H1 (cell line): ENCODE measurements around the gene DNAJC16. TPM values are rescaled to one million over a fixed set of nuclear protein-coding genes. Genes with fewer than 3 reads are reported as not detected.

Experiments
- CTCF ChIA-PET: fragments of 300-600 bp; sonication (Branson Sonifier 250); formaldehyde crosslinking; loops from one replicate; lab custom pipeline; 2021; ENCODE audit not compliant: partially characterized antibody; lab: Charles Lee
- POLR2A ChIA-PET: fragments of 300-600 bp; sonication (Branson Sonifier 250); formaldehyde crosslinking; loops from one replicate; lab custom pipeline; 2021; ENCODE audit warnings: inconsistent platforms; ENCODE audit not compliant: partially characterized antibody; lab: Charles Lee
- DNase-seq, 2 experiments: peaks; one replicate each; pipeline versions ENCODE4 v3.0.0 to v3.0.0-alpha.2; 2010 to 2022; ENCODE audit warnings: low spot score in 2 of 2, low read depth in 1 of 2, mixed read lengths in 1 of 2
- FAIRE-seq: peaks from 2 replicates; lab custom pipeline; 2011; peaks lifted over from hg19 to GRCh38; lab: Jason Lieb, UNC
- H2AFZ ChIP-seq: 2 replicates; pipeline ENCODE4 v1.8.1; 2012; ENCODE audit warnings: low read length, inconsistent platforms
- H2AK5ac ChIP-seq: 2 replicates; pipeline ENCODE4 v1.6.1; 2013; ENCODE audit warnings: low read depth, low read length
- H2BK120ac ChIP-seq: replicated peaks from 2 replicates; pipeline ENCODE3; 2013; ENCODE audit warnings: low read depth, low read length, inconsistent platforms
- H2BK12ac ChIP-seq: 2 replicates; pipeline ENCODE4 v1.6.1; 2013; ENCODE audit warnings: low read depth, low read length
- H2BK15ac ChIP-seq: 2 replicates; pipeline ENCODE4 v1.6.1; 2013; ENCODE audit warnings: low read length
- H2BK20ac ChIP-seq: 2 replicates; pipeline ENCODE4 v1.6.1; 2013; ENCODE audit warnings: low read length
- H2BK5ac ChIP-seq: 2 replicates; pipeline ENCODE4 v1.6.1; 2013; ENCODE audit warnings: low read depth, low read length
- H3K14ac ChIP-seq: 2 replicates; pipeline ENCODE4 v1.6.1; 2013; ENCODE audit warnings: inconsistent platforms; ENCODE audit not compliant: insufficient read length
- H3K18ac ChIP-seq: 2 replicates; pipeline ENCODE4 v1.6.1; 2013; ENCODE audit warnings: low read length; ENCODE audit errors: extremely low read depth
- H3K23ac ChIP-seq: 2 replicates; pipeline ENCODE4 v1.6.1; 2013; ENCODE audit warnings: inconsistent platforms; ENCODE audit not compliant: insufficient read length
- H3K23me2 ChIP-seq: 2 replicates; pipeline ENCODE4 v1.6.1; 2013; ENCODE audit warnings: low read depth, low read length
- H3K27ac ChIP-seq: 2 replicates; pipeline ENCODE4 v1.6.1; 2011; ENCODE audit warnings: low read depth, low read length, inconsistent platforms
- H3K27me3 ChIP-seq, 4 experiments: replicated peaks in 1 of 4; 1 replicate in 1 of 4; 2 replicates in 3 of 4; pipeline versions ENCODE4 v1.6.1 to v1.8.1; 2011 to 2013; ENCODE audit warnings: low read length in 3 of 4, mild to moderate bottlenecking in 3 of 4, inconsistent platforms in 2 of 4, mixed read lengths in 2 of 4, moderate library complexity in 1 of 4; ENCODE audit not compliant: control insufficient read depth in 3 of 4, insufficient read depth in 3 of 4; ENCODE audit errors: extremely low read depth in 1 of 4
- H3K36me3 ChIP-seq, 4 experiments: 2 replicates each; pipeline versions ENCODE4 v1.6.1 to v1.8.1; 2011 to 2013; ENCODE audit warnings: mild to moderate bottlenecking in 4 of 4, low read length in 3 of 4, moderate library complexity in 2 of 4, control low read depth in 1 of 4, inconsistent platforms in 1 of 4; ENCODE audit not compliant: insufficient read depth in 4 of 4, control insufficient read depth in 2 of 4
- H3K4ac ChIP-seq: replicated peaks from 2 replicates; pipeline ENCODE3; 2013; ENCODE audit warnings: low read length, low read depth, mixed read lengths, inconsistent platforms; ENCODE audit not compliant: insufficient read length
- H3K4me1 ChIP-seq, 4 experiments: replicated peaks in 1 of 4; 1 replicate in 1 of 4; 2 replicates in 3 of 4; pipeline versions ENCODE4 v1.6.1 to v1.8.1; 2011 to 2013; ENCODE audit warnings: low read length in 3 of 4, inconsistent platforms in 2 of 4, mixed read lengths in 1 of 4; ENCODE audit not compliant: insufficient read depth in 4 of 4, control insufficient read depth in 3 of 4
- H3K4me2 ChIP-seq, 2 experiments: 2 replicates each; pipeline versions ENCODE4 v1.6.1 to v1.8.1; 2011 to 2013; ENCODE audit warnings: low read depth in 2 of 2, low read length in 2 of 2, control low read depth in 1 of 2, inconsistent platforms in 1 of 2, mild to moderate bottlenecking in 1 of 2; ENCODE audit not compliant: insufficient read depth in 1 of 2
- H3K4me3 ChIP-seq, 4 experiments: fragments of 200-600, 300-600 bp in 1 of 4; sonication (generic), shearing (Covaris generic), sonication (Bioruptor Twin) in 1 of 4; 2 replicates each; pipeline versions ENCODE4 v1.5.1 to v1.8.1; 2011 to 2016; ENCODE audit warnings: low read length in 4 of 4, low read depth in 3 of 4, control low read depth in 2 of 4, inconsistent platforms in 2 of 4, mild to moderate bottlenecking in 2 of 4, mixed read lengths in 1 of 4, moderate library complexity in 1 of 4; ENCODE audit not compliant: insufficient read depth in 2 of 4; ENCODE audit errors: extremely low read depth in 1 of 4
- H3K56ac ChIP-seq: replicated peaks from 2 replicates; pipeline ENCODE3; 2013; ENCODE audit warnings: low read depth, mild to moderate bottlenecking, mixed read lengths, low read length, inconsistent platforms; ENCODE audit not compliant: insufficient read length
- H3K79me1 ChIP-seq: 2 replicates; pipeline ENCODE4 v1.6.1; 2013; ENCODE audit warnings: low read depth, low read length, control low read depth
- H3K79me2 ChIP-seq, 2 experiments: 2 replicates each; pipeline versions ENCODE4 v1.6.1 to v1.8.1; 2012 to 2013; ENCODE audit warnings: low read length in 2 of 2, mild to moderate bottlenecking in 2 of 2, inconsistent platforms in 1 of 2; ENCODE audit not compliant: insufficient read depth in 2 of 2, control insufficient read depth in 1 of 2
- H3K9ac ChIP-seq, 4 experiments: replicated peaks in 1 of 4; 1 replicate in 1 of 4; 2 replicates in 3 of 4; pipeline versions ENCODE4 v1.6.1 to v1.8.1; 2011 to 2013; ENCODE audit warnings: low read depth in 3 of 4, low read length in 3 of 4, control low read depth in 2 of 4, mild to moderate bottlenecking in 2 of 4, moderate library complexity in 2 of 4, inconsistent platforms in 1 of 4; ENCODE audit errors: extremely low read depth in 1 of 4
- H3K9me3 ChIP-seq, 2 experiments: 2 replicates each; pipeline versions ENCODE4 v1.6.1 to v1.8.1; 2012 to 2013; ENCODE audit warnings: mild to moderate bottlenecking in 2 of 2, moderate library complexity in 2 of 2, control low read depth in 1 of 2, inconsistent platforms in 1 of 2, low read depth in 1 of 2, low read length in 1 of 2, mixed read lengths in 1 of 2; ENCODE audit not compliant: insufficient read depth in 2 of 2
- H4K20me1 ChIP-seq, 2 experiments: replicated peaks in 1 of 2; 2 replicates each; pipeline versions ENCODE3 to v1.8.1; 2011 to 2013; ENCODE audit warnings: inconsistent platforms in 2 of 2, low read length in 2 of 2, mild to moderate bottlenecking in 1 of 2; ENCODE audit not compliant: insufficient read depth in 2 of 2, control insufficient read depth in 1 of 2
- H4K5ac ChIP-seq: 2 replicates; pipeline ENCODE4 v1.6.1; 2013; ENCODE audit warnings: low read length, low read depth, mixed read lengths, inconsistent platforms; ENCODE audit not compliant: insufficient read length
- H4K8ac ChIP-seq: 2 replicates; pipeline ENCODE4 v1.8.0; 2013; ENCODE audit warnings: mild to moderate bottlenecking, moderate library complexity, low read length, inconsistent platforms; ENCODE audit not compliant: insufficient read depth; ENCODE audit errors: extremely low read depth
- H4K91ac ChIP-seq: replicated peaks from 2 replicates; pipeline ENCODE3; 2013; ENCODE audit warnings: low read length, mixed read lengths, inconsistent platforms; ENCODE audit not compliant: insufficient read length
- ASH2L ChIP-seq: fragments of 200-600, 300-600 bp; sonication (generic); IDR thresholded peaks from one replicate; pipeline ENCODE4 v1.7.1; 2017; ENCODE audit warnings: low read length
- BCL11A ChIP-seq, 2 experiments: IDR thresholded peaks; one replicate each; pipeline ENCODE4 v1.6.1; 2011; ENCODE audit warnings: low read depth in 2 of 2, low read length in 2 of 2, mild to moderate bottlenecking in 2 of 2
- CEBPB ChIP-seq: IDR thresholded peaks from 2 replicates; pipeline ENCODE4 v1.6.1; 2012; ENCODE audit warnings: low read depth, low read length
- GTF2F1 ChIP-seq: IDR thresholded peaks from 2 replicates; pipeline ENCODE4 v1.6.1; 2012; ENCODE audit warnings: low read depth, low read length, improper control_type of control experiment, borderline replicate concordance
- HDAC2 ChIP-seq, 2 experiments: fragments of 300-600 bp in 1 of 2; sonication (generic) in 1 of 2; IDR thresholded peaks; 2 replicates each; pipeline ENCODE4 v1.6.1; 2011 to 2012; ENCODE audit warnings: low read depth in 2 of 2, low read length in 2 of 2, mild to moderate bottlenecking in 2 of 2, moderate library complexity in 2 of 2, borderline replicate concordance in 1 of 2, inconsistent platforms in 1 of 2
- JUND ChIP-seq: IDR thresholded peaks from 2 replicates; pipeline ENCODE4 v1.6.1; 2011; ENCODE audit warnings: mild to moderate bottlenecking, improper control_type of control experiment, low read length
- SIN3A ChIP-seq, 2 experiments: IDR thresholded peaks in 1 of 2; conservative IDR thresholded peaks in 1 of 2; 2 replicates each; pipeline ENCODE4 v1.6.1; 2011 to 2012; ENCODE audit warnings: low read length in 2 of 2, improper control_type of control experiment in 1 of 2, low read depth in 1 of 2, mild to moderate bottlenecking in 1 of 2
- WGBS, 2 experiments: shearing (Covaris generic) in 1 of 2; methylation state at CpG; one replicate each; pipeline versions ENCODE4 v1.1.6 to v1.1.7; 2013 to 2015; ENCODE audit warnings: low lambda C conversion rate in 2 of 2, mixed read lengths in 2 of 2, inconsistent platforms in 1 of 2, low coverage in 1 of 2, missing lambda C conversion rate in 1 of 2; ENCODE audit not compliant: insufficient replicate concordance in 2 of 2, insufficient coverage in 1 of 2, insufficient read length in 1 of 2; ENCODE audit errors: extremely low coverage in 1 of 2, missing lambda C conversion rate in 1 of 2; 5-methylcytosine and 5-hydroxymethylcytosine counted together
- polyA plus RNA-seq, 7 experiments: library from polyadenylated mRNA; depleted of rRNA in 3 of 7; stranded (reverse) in 5 of 7; unstranded in 2 of 7; fragments of >200 nt in 5 of 7; fragments of 200-250 nt in 2 of 7; gene quantifications; 1 replicate in 5 of 7; 2 replicates in 1 of 7; 4 replicates in 1 of 7; pipeline versions ENCODE4 v1.2.1 to v1.2.3, GENCODE V29; 2011 to 2013; ENCODE audit warnings: missing spikeins in 2 of 7, mixed read lengths in 2 of 7
- total RNA-seq: library from RNA; stranded (reverse); fragmentation: NEBNext Ultra II Directional; extraction: Animal tissue kit (Norgen Biotek cat#: 25700); gene quantifications from 2 replicates; pipeline ENCODE4 v1.2.1, GENCODE V29; 2021
- TF ChIP-seq, protein P1 (sequence below): IDR thresholded peaks from 2 replicates; pipeline ENCODE4 v1.6.1; 2012; ENCODE audit warnings: low read length, inconsistent platforms

The DNAJC16 gene
- total and polyA plus RNA-seq, 2 of the 8 experiments (the other 6 are each of a cell fraction or from before 2014, with no cell fraction given), result 7.9 to 23.3 TPM

DNA sequence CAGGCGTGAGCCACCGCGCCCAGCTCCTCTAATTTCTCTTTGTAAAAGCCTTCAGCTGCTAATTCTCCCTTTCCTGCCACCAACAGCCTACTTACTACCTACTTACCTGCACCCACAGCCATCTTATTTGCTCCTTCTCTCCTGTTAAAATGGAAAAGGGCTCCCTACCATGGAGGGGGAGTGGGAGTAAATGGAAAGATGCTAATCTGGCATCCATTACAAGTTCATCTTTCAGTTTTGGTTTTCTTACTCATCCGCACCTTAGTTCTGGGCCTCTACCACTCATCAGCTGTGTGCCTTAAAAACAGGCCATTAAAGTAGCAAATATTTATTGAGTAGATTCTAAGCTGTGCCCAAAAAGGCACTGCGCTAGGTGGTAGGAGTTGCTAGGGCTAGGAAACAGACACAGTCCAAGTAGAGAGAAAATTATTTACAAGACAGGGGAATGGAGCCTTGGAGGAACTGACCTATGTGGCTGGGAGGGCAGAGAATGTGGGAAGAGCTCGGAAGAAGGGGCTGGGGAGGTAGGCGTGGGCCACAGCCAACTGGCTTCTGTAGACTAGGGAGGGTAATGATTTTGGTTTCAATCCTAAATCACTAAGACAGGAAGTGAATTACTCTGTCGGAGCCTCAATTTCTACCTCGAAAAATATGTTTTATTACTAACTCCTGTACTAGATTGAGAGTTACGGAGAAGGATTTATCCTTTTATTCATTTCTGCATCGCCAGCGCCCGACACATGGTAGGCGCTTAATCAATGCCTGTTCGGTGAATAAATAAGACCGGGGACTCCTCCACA is 89.9 kb downstream of the DNAJC16 start:
- H4K5ac ChIP-seq, result peak overlapping the region; percentile 44
- H3K79me2 ChIP-seq, result peaks cover 14 to 39% of the 10 kb centered on the region in 2 experiments
- H3K56ac ChIP-seq, result no peak overlapping the region
- H3K23ac ChIP-seq, result no peak overlapping the region
- peak overlapping the region; percentile 68 to 83 for H3K4me2 ChIP-seq
- WGBS, 2 experiments, result 29% methylated on average over 16 of the region's 16 CpGs; no CpG with 5 or more reads in 1 of the 2 experiments
- H3K27me3 ChIP-seq, result no peaks in the 10 kb centered on the region
- H2AFZ ChIP-seq, result peak overlapping the region; percentile 81
- H2BK5ac ChIP-seq, result 0 out of 2 replicates have a peak overlapping the region, but pooled peaks have one; percentile 2
- no peak overlapping the region for H3K27ac ChIP-seq
- H4K91ac ChIP-seq, result no peak overlapping the region
- H2BK12ac ChIP-seq, result no peak overlapping the region
- no peak for DNase-seq
- H3K23me2 ChIP-seq, result peaks cover 4% of the 10 kb centered on the region
- H3K4ac ChIP-seq, result peak overlapping the region; percentile 16
- H4K8ac ChIP-seq, result no peak overlapping the region
- ChIA-PET CTCF (interaction anchor here (0.7 to 1.5 kb wide), 4 partner anchors 11 to 38 kb away, joined by 3 to 9 read pairs (median 6); no protein-coding TSS in a partner anchor), POLR2A (interaction anchor here (1.3 to 5.7 kb wide), 2 partner anchors 12 to 32 kb away, joined by 5 to 37 read pairs; partner anchors contain the start of gene AGMAT)
- H2BK20ac ChIP-seq, result no peak overlapping the region
- H2BK15ac ChIP-seq, result no peak overlapping the region
- H3K36me3 ChIP-seq, result no peaks in the 10 kb centered on the region
- H3K18ac ChIP-seq, result peak overlapping the region; percentile 0; the same call in 1 of the 2 replicates
- H2AK5ac ChIP-seq, result no peak overlapping the region
- no peak overlapping the region for H2BK120ac ChIP-seq
- no peak for FAIRE-seq
- H3K79me1 ChIP-seq, result peaks cover 2% of the 10 kb centered on the region; the same call in 1 of the 2 replicates
- H3K14ac ChIP-seq, result no peak overlapping the region
- peak overlapping the region in 1 of 4 experiments; percentile 50; a peak in 1 of 7 replicates for H3K9ac ChIP-seq
- peak overlapping the region; percentile 39 to 97 (median 47); a peak in 7 of 8 replicates for H3K4me3 ChIP-seq
- H3K9me3 ChIP-seq, result no peaks in the 10 kb centered on the region
- peaks cover 0 to 5% (median 0%) of the 10 kb centered on the region in 4 experiments; a peak in 1 of 7 replicates for H3K4me1 ChIP-seq
- H4K20me1 ChIP-seq, result peaks cover 0 to 3% of the 10 kb centered on the region in 2 experiments
- TF ChIP-seq CEBPB (no peak), HDAC2 (IDR thresholded peaks at IDR 0.05; ENCODE audit: borderline replicate concordance in 1 of 2, low read depth in 2 of 2, low read length in 2 of 2) (no peak), JUND (no peak), SIN3A (conservative IDR thresholded peaks at IDR 0.05 in 1 of 2, IDR thresholded peaks at IDR 0.05 in 1 of 2; ENCODE audit: low read depth in 1 of 2, low read length in 2 of 2) (no peak), BCL11A (IDR thresholded peaks at IDR 0.05; ENCODE audit: low read depth in 2 of 2, low read length in 2 of 2) (no peak), ASH2L (peak; percentile 16), GTF2F1 (no peak)
- TF ChIP-seq, protein P1, sequence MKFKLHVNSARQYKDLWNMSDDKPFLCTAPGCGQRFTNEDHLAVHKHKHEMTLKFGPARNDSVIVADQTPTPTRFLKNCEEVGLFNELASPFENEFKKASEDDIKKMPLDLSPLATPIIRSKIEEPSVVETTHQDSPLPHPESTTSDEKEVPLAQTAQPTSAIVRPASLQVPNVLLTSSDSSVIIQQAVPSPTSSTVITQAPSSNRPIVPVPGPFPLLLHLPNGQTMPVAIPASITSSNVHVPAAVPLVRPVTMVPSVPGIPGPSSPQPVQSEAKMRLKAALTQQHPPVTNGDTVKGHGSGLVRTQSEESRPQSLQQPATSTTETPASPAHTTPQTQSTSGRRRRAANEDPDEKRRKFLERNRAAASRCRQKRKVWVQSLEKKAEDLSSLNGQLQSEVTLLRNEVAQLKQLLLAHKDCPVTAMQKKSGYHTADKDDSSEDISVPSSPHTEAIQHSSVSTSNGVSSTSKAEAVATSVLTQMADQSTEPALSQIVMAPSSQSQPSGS, result no peak
